Sigmoid colon (tissue), 7 donors: ENCODE data around the gene LYVE1. TPM values are rescaled to one million over a fixed set of nuclear protein-coding genes. Genes with fewer than 3 reads are reported as not detected.

Experiments used
- DNase-seq: peaks from one replicate; pipeline ENCODE4 v3.0.0-alpha.2; 2019
- H3K27ac ChIP-seq, 4 donors: fragments of 200-600 bp; sonication (generic); one replicate each; pipeline ENCODE4 v1.5.1; 2016 to 2019; ENCODE audit warnings: mild to moderate bottlenecking in 1 of 4
- H3K27me3 ChIP-seq, 3 donors: fragments of 200-600 bp; sonication (generic); one replicate each; pipeline ENCODE4 v1.5.1; 2019; ENCODE audit warnings: mild to moderate bottlenecking in 1 of 3
- H3K36me3 ChIP-seq, 4 donors: fragments of 200-600 bp; sonication (generic); one replicate each; pipeline ENCODE4 v1.5.1; 2016 to 2019
- H3K4me1 ChIP-seq, 4 donors: fragments of 200-600 bp; sonication (generic); one replicate each; pipeline ENCODE4 v1.5.1; 2017 to 2019
- H3K4me3 ChIP-seq, 4 donors: fragments of 200-600 bp; sonication (generic); one replicate each; pipeline ENCODE4 v1.5.1; 2017 to 2019; ENCODE audit warnings: mild to moderate bottlenecking in 2 of 4, moderate library complexity in 1 of 4
- H3K9me3 ChIP-seq, 4 donors: fragments of 200-600 bp in 3 of 4; sonication (generic) in 3 of 4; one replicate each; pipeline versions ENCODE4 v1.5.1 to v1.6.1; 2013 to 2019
- EP300 ChIP-seq, 4 donors: sonication (generic); formaldehyde crosslinking; IDR thresholded peaks; one replicate each; pipeline ENCODE4 v1.6.1; 2017; ENCODE audit warnings: antibody characterized with exemption in 4 of 4
- POLR2A ChIP-seq, 2 donors: fragments of 450-650 bp; IDR thresholded peaks; one replicate each; pipeline ENCODE4 v1.6.1; 2016; ENCODE audit warnings: antibody characterized with exemption in 2 of 2, mild to moderate bottlenecking in 2 of 2, moderate library complexity in 2 of 2
- POLR2AphosphoS5 ChIP-seq, 4 donors: sonication (generic); formaldehyde crosslinking; IDR thresholded peaks; one replicate each; pipeline ENCODE4 v1.6.1; 2017; ENCODE audit warnings: antibody characterized with exemption in 4 of 4
- WGBS, 2 donors: extraction: QIAGEN DNeasy Blood & Tissue Kit; methylation state at CpG; one replicate each; pipeline ENCODE4 v1.1.7; 2013; 5-methylcytosine and 5-hydroxymethylcytosine counted together
- intact Hi-C: fragments of 100-400 bp; cut with DNase I; formaldehyde crosslinking; loops from one replicate; pipeline ENCODE4 v1.15.1; 2023
- polyA plus RNA-seq, 3 donors: library from polyadenylated mRNA; stranded (reverse); fragments of 200-250 nt; gene quantifications; one replicate each; pipeline ENCODE4 v1.2.3, GENCODE V29; 2013
- total RNA-seq, 4 donors: library from RNA; depleted of rRNA; stranded (reverse); fragments of >200 nt; gene quantifications; one replicate each; pipeline ENCODE4 v1.1.0, GENCODE V29; 2016
- TF ChIP-seq, protein P1 (sequence below), 4 experiments: fragments of 450-650 bp in 3 of 4; fragments of 200-600 bp in 1 of 4; IDR thresholded peaks; one replicate each; pipeline ENCODE4 v1.5.1; 2016 to 2019; ENCODE audit warnings: antibody characterized with exemption in 4 of 4, mild to moderate bottlenecking in 3 of 4, moderate library complexity in 2 of 4
- donor health status: healthy with polysubstance abuse.
- donor health status: Bipolar disorder and iron deficiency.
- donor health status: healthy.

The LYVE1 gene
- total and polyA plus RNA-seq, 7 donors = 21.3 to 158 (median 41.5) TPM

DNA sequence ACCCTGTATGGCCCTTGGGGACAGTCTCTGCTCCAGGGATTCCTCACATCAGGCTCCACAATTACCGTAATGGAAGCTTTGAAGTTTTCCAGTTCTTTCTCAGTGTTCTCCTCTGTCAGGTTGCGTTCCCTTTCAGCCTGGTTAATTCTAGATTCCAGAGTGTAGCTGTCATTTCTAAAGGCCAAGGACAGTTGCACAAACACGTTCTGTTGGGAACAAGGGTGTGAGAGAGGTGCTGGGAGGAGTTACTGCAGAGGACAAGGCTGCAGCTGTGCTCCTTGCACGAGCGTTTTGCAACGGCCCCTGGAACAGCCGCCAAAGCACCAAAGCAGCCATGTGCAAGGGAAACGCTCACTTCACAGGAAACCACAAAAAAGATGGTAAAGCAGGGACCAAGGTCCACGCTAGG lies 35.9 kb upstream of the LYVE1 start:
- intact Hi-C loops = no loop called here
- Histone ChIP-seq H3K4me1 (peaks cover 0 to 66% (median 30%) of the 10 kb centered on the region in 4 donors), H3K27ac (peak overlapping the region; percentile 66 to 87 (median 72)), H3K4me3 (no peak overlapping the region), H3K9me3 (no peaks in the 10 kb centered on the region), H3K27me3 (no peaks in the 10 kb centered on the region), H3K36me3 (peaks cover 9 to 90% (median 35%) of the 10 kb centered on the region in 4 donors)
- DNase-seq = peak; percentile 86
- TF ChIP-seq, protein P1, sequence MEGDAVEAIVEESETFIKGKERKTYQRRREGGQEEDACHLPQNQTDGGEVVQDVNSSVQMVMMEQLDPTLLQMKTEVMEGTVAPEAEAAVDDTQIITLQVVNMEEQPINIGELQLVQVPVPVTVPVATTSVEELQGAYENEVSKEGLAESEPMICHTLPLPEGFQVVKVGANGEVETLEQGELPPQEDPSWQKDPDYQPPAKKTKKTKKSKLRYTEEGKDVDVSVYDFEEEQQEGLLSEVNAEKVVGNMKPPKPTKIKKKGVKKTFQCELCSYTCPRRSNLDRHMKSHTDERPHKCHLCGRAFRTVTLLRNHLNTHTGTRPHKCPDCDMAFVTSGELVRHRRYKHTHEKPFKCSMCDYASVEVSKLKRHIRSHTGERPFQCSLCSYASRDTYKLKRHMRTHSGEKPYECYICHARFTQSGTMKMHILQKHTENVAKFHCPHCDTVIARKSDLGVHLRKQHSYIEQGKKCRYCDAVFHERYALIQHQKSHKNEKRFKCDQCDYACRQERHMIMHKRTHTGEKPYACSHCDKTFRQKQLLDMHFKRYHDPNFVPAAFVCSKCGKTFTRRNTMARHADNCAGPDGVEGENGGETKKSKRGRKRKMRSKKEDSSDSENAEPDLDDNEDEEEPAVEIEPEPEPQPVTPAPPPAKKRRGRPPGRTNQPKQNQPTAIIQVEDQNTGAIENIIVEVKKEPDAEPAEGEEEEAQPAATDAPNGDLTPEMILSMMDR (IDR thresholded peaks at IDR 0.05) = no peak
- TF ChIP-seq POLR2AphosphoS5 (IDR thresholded peaks at IDR 0.05) (peak in 2 of 4 donors; percentile 15 to 57), EP300 (IDR thresholded peaks at IDR 0.05) (peak in 1 of 4 donors; percentile 7)
- 37 to 62% methylated on average over 9 of the region's 9 CpGs for WGBS, 2 donors

DNA sequence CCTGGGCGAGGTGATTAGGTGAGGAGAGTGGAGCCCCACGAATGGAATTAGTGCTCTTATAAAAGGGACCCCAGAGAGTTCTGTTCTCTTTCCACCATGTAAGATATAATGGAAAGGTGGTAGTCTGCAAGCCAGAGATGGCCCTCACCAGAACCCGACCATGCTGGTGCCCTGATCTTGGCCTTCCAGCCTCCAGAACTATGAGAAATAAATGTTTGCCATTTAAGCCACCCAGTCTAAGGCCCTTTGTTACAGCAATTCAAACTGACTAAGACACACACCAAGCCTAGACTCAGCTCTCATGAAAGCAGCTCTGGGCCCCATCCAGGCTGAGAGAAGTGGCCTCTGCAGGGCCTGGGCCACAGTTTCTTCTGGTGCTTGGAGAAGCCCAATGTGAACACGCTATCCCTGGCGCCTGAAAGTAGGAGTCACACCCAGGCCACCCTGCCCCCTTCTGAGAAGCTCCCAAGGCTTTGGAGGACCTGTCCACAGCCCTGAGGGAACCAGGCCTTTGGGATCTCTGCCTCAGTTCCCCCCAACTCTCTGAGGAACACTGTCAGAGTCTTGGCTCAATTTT lies 35.3 kb upstream of the LYVE1 start:
- Histone ChIP-seq H3K36me3 (peaks cover 9 to 85% (median 34%) of the 10 kb centered on the region in 4 donors), H3K4me3 (no peak overlapping the region), H3K9me3 (no peaks in the 10 kb centered on the region), H3K27ac (peak overlapping the region; percentile 66 to 87 (median 72)), H3K27me3 (no peaks in the 10 kb centered on the region), H3K4me1 (peaks cover 0 to 71% (median 34%) of the 10 kb centered on the region in 4 donors)
- 95 to 97% methylated on average over 5 of the region's 5 CpGs for WGBS, 2 donors
- no peak for DNase-seq
- TF ChIP-seq, protein P1 (IDR thresholded peaks at IDR 0.05) = no peak
- TF ChIP-seq POLR2A (IDR thresholded peaks at IDR 0.05) (no peak), POLR2AphosphoS5 (IDR thresholded peaks at IDR 0.05) (no peak), EP300 (IDR thresholded peaks at IDR 0.05) (no peak)
- intact Hi-C loops = no loop called here

DNA sequence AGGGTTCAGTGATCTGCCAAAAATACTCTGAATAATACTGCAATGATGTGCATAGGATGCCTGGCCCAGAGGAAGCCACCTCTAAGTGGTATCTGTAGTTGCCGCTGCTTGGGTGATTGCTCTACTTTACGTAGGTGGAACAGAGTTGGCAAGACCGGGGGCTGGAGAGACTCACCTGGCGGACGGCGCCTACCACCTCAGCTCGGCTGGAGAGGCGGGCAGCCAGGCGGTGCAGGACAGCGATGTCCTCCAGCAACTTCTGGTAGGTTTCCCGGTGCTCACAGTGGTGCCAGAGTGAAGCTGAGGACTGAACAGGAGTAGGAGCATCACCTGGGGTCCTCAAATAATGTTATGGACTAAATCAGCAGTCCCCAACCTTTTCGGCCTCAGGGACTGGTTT lies 34.5 kb upstream of the LYVE1 start:
- H3K36me3 ChIP-seq = peaks cover 9 to 78% (median 34%) of the 10 kb centered on the region in 4 donors
- H3K27me3 ChIP-seq = no peaks in the 10 kb centered on the region
- no peak for DNase-seq
- no peaks in the 10 kb centered on the region for H3K9me3 ChIP-seq
- H3K27ac ChIP-seq = peak overlapping the region; percentile 66 to 87 (median 72)
- intact Hi-C loops = no loop called here
- H3K4me3 ChIP-seq = no peak overlapping the region
- H3K4me1 ChIP-seq = peaks cover 0 to 74% (median 39%) of the 10 kb centered on the region in 4 donors
- 96 to 97% methylated on average over 12 of the region's 12 CpGs for WGBS, 2 donors
- TF ChIP-seq, protein P1 (IDR thresholded peaks at IDR 0.05) = no peak
- TF ChIP-seq POLR2A (IDR thresholded peaks at IDR 0.05) = no peak
- no peak for TF ChIP-seq POLR2AphosphoS5 (IDR thresholded peaks at IDR 0.05)
- no peak for TF ChIP-seq EP300 (IDR thresholded peaks at IDR 0.05)

DNA sequence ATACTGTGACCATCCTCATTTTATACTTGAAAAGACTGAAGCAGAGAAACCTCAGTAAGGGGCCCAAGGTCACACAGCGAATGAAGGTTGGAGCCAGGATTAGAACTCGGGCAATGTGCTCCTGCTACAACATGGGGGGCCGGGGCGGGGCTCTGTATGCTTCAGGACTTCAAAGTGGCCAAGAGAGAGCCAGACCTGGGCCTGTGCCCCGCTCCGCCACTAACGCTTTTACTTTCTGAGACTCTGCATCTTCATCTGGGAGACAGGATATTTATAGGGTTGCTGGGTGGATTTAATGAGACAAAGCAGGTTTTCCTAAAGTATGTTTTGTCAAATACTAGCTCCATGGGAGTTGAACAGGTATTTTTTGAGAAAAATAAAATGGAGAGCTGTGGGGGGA lies 33.9 kb upstream of the LYVE1 start:
- H3K27ac ChIP-seq = peak overlapping the region; percentile 42 to 87 (median 72)
- no peaks in the 10 kb centered on the region for H3K27me3 ChIP-seq
- DNase-seq = no peak
- peaks cover 0 to 72% (median 42%) of the 10 kb centered on the region in 4 donors for H3K4me1 ChIP-seq
- no peak overlapping the region for H3K4me3 ChIP-seq
- TF ChIP-seq, protein P1 (IDR thresholded peaks at IDR 0.05) = no peak
- peaks cover 8 to 74% (median 32%) of the 10 kb centered on the region in 4 donors for H3K36me3 ChIP-seq
- H3K9me3 ChIP-seq = no peaks in the 10 kb centered on the region
- 91 to 93% methylated on average over 7 of the region's 7 CpGs for WGBS, 2 donors
- intact Hi-C loops = no loop called here

DNA sequence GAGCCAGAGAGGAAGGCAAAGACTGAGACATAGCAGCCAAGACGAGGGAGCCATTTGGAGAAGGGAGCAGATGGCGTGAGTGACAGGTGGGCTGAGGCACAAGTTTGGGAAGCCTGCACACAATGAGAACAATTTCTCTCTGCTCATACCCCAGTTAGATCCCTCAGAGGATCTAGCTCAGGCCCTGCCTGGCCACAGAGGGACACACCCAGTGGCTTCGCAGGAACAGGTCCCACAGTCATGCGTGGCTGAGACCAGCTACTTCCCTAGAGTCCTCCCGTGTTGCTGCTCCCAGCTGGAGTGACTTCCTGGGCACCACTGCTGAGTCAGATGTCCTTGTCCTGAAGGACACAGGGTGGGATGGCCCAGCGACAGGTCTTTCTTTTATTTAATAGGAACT lies 33.4 kb upstream of the LYVE1 start:
- Histone ChIP-seq H3K27me3 (no peaks in the 10 kb centered on the region), H3K27ac (peak overlapping the region; percentile 42 to 87 (median 72)), H3K4me3 (no peak overlapping the region), H3K36me3 (peaks cover 3 to 69% (median 28%) of the 10 kb centered on the region in 4 donors), H3K9me3 (no peaks in the 10 kb centered on the region), H3K4me1 (peaks cover 0 to 66% (median 42%) of the 10 kb centered on the region in 4 donors)
- DNase-seq = peak; percentile 79
- WGBS, 2 donors = 69 to 77% methylated on average over 6 of the region's 6 CpGs
- intact Hi-C loops = no loop called here
- TF ChIP-seq POLR2AphosphoS5 (IDR thresholded peaks at IDR 0.05) = peak in 1 of 4 donors; percentile 22
- TF ChIP-seq, protein P1 (IDR thresholded peaks at IDR 0.05) = no peak
